HCT116 (cell line): ENCODE data around the gene RNPEP. TPM values are rescaled to one million over a fixed set of nuclear protein-coding genes. Genes with fewer than 3 reads are reported as not detected.
"Not testable (repeated sequence)": the region's sequence is repeated elsewhere in the genome, so short reads cannot be mapped to it uniquely, and the experiment has no call there.

ENCODE experiments used
- ATAC-seq: fragments of 200-7000 bp; cut with Tn5 transposase; 2 replicates; pipeline ENCODE4 v1.9.1; 2020; ENCODE audit warnings: mild to moderate bottlenecking, moderate library complexity
- BruUV-seq: library from RNA; stranded (reverse); fragments of 400-500 nt; replicated peaks from 2 replicates; lab custom pipeline; 2021; lab: Mats Ljungman, UMichigan
- CTCF ChIA-PET: fragments of 300-600 bp; sonication (Branson Sonifier 250); formaldehyde crosslinking; loops from one replicate; lab custom pipeline; 2021; ENCODE audit warnings: antibody characterized with exemption; lab: Charles Lee
- POLR2A ChIA-PET: fragments of 300-600, 350-600 bp; sonication (Branson Sonifier 250); formaldehyde crosslinking; loops from one replicate; lab custom pipeline; 2021; ENCODE audit warnings: antibody characterized with exemption; lab: Charles Lee
- RAD21 ChIA-PET, 2 experiments: fragments of 300-600 bp; sonication (Branson Sonifier 250); formaldehyde crosslinking; loops; one replicate each; lab custom pipeline; 2023; ENCODE audit warnings: low total read pairs in 2 of 2; ENCODE audit not compliant: uncharacterized antibody in 2 of 2, unreplicated experiment in 2 of 2, low non-redundant PET in 1 of 2; lab: Charles Lee
- DNase-seq: peaks from one replicate; pipeline ENCODE4 v3.0.0-alpha.2; 2010; ENCODE audit warnings: low read depth, low spot score
- H2AFZ ChIP-seq: fragments of 200-600 bp; shearing (Covaris generic), sonication (generic); 2 replicates; pipeline ENCODE4 v1.6.1; 2017; ENCODE audit warnings: low read depth, mixed run types, mixed read lengths, antibody characterized with exemption, low read length; ENCODE audit not compliant: poor library complexity, severe bottlenecking
- H3K27ac ChIP-seq: 2 replicates; pipeline ENCODE4 v1.5.1; 2012; ENCODE audit warnings: low read depth, low read length
- H3K27me3 ChIP-seq: fragments of 200-600 bp; sonication (generic); 2 replicates; pipeline ENCODE4 v1.6.1; 2016; ENCODE audit warnings: mixed run types, low read length, mixed read lengths; ENCODE audit not compliant: insufficient read depth
- H3K36me3 ChIP-seq, 2 experiments: fragments of 200-500 bp in 1 of 2; fragments of 200-600 bp in 1 of 2; sonication (Bioruptor generic) in 1 of 2; sonication (generic) in 1 of 2; 2 replicates each; pipeline versions ENCODE4 v1.5.1 to v1.6.1; 2014 to 2016; ENCODE audit warnings: low read length in 2 of 2, inconsistent platforms in 1 of 2, mixed read lengths in 1 of 2, mixed run types in 1 of 2; ENCODE audit not compliant: insufficient read depth in 2 of 2, control insufficient read depth in 1 of 2
- H3K4me1 ChIP-seq, 2 experiments: fragments of 200-600 bp in 1 of 2; sonication (generic) in 1 of 2; 2 replicates each; pipeline versions ENCODE4 v1.5.1 to v1.6.1; 2012 to 2017; ENCODE audit warnings: low read length in 2 of 2, inconsistent platforms in 1 of 2, mild to moderate bottlenecking in 1 of 2, mixed read lengths in 1 of 2, mixed run types in 1 of 2, moderate library complexity in 1 of 2; ENCODE audit not compliant: insufficient read depth in 2 of 2, control insufficient read depth in 1 of 2
- H3K4me2 ChIP-seq: fragments of 200-600 bp; sonication (generic); 2 replicates; pipeline ENCODE4 v1.6.1; 2017; ENCODE audit warnings: mixed run types, low read length, mixed read lengths
- H3K4me3 ChIP-seq, 2 experiments: fragments of 200-600 bp in 1 of 2; sonication (generic) in 1 of 2; replicated peaks in 1 of 2; 2 replicates each; pipeline ENCODE4 v1.5.1; 2011 to 2016; ENCODE audit warnings: low read length in 2 of 2, control low read depth in 1 of 2, low read depth in 1 of 2, mild to moderate bottlenecking in 1 of 2, mixed read lengths in 1 of 2, mixed run types in 1 of 2
- H3K79me2 ChIP-seq: fragments of 200-600 bp; sonication (generic); 2 replicates; pipeline ENCODE4 v1.6.1; 2017; ENCODE audit warnings: mild to moderate bottlenecking, mixed run types, low read length, moderate library complexity, mixed read lengths; ENCODE audit not compliant: insufficient read depth
- H3K9ac ChIP-seq: fragments of 200-600 bp; sonication (generic); 2 replicates; pipeline ENCODE4 v1.6.1; 2016; ENCODE audit warnings: low read length, mixed read lengths
- H3K9me2 ChIP-seq: fragments of 200-600 bp; sonication (generic), shearing (Covaris generic); 2 replicates; pipeline ENCODE4 v1.6.1; 2017; ENCODE audit warnings: mixed run types, mild to moderate bottlenecking, moderate library complexity; ENCODE audit not compliant: insufficient read depth
- H3K9me3 ChIP-seq, 2 experiments: fragments of 200-500 bp in 1 of 2; fragments of 200-600 bp in 1 of 2; sonication (Bioruptor generic) in 1 of 2; sonication (generic) in 1 of 2; 2 replicates each; pipeline ENCODE4 v1.6.1; 2014 to 2017; ENCODE audit warnings: low read length in 2 of 2, mixed read lengths in 2 of 2, inconsistent platforms in 1 of 2, low read depth in 1 of 2, mild to moderate bottlenecking in 1 of 2, mixed run types in 1 of 2, moderate library complexity in 1 of 2; ENCODE audit not compliant: control insufficient read depth in 1 of 2, insufficient read depth in 1 of 2
- H4K20me1 ChIP-seq: fragments of 200-600 bp; sonication (generic), shearing (Covaris generic); 2 replicates; pipeline ENCODE4 v1.6.1; 2017; ENCODE audit warnings: mixed run types, mild to moderate bottlenecking, moderate library complexity; ENCODE audit not compliant: insufficient read depth
- POLR2AphosphoS5 ChIP-seq: IDR thresholded peaks from 2 replicates; pipeline ENCODE4 v1.6.1; 2011; ENCODE audit warnings: mild to moderate bottlenecking, low read depth, low read length, moderate library complexity
- YY1 ChIP-seq: IDR thresholded peaks from 2 replicates; pipeline ENCODE4 v1.6.1; 2011; ENCODE audit warnings: low read length, low read depth, moderate library complexity, mild to moderate bottlenecking; ENCODE audit not compliant: insufficient replicate concordance; ENCODE audit errors: extremely low read depth
- ZFX ChIP-seq: fragments of 450-650 bp; IDR thresholded peaks from 2 replicates; pipeline ENCODE4 v1.6.1; 2017
- ZNF274 ChIP-seq: fragments of 200-500 bp; sonication (Bioruptor generic); IDR thresholded peaks from 2 replicates; pipeline ENCODE4 v1.6.1; 2014; ENCODE audit warnings: mild to moderate bottlenecking, low read depth, low read length, inconsistent platforms
- intact Hi-C: fragments of 100-400 bp; cut with micrococcal nuclease; formaldehyde crosslinking; loops from 2 replicates; pipeline ENCODE4 v1.10.0; 2022
- total RNA-seq: library from RNA; stranded (reverse); gene quantifications from one replicate; pipeline ENCODE4 v1.2.1, GENCODE V29; 2021; ENCODE audit not compliant: unreplicated experiment

RNPEP gene
- total RNA-seq, 1 experiment from 2014 or later = 85.9 TPM

DNA sequence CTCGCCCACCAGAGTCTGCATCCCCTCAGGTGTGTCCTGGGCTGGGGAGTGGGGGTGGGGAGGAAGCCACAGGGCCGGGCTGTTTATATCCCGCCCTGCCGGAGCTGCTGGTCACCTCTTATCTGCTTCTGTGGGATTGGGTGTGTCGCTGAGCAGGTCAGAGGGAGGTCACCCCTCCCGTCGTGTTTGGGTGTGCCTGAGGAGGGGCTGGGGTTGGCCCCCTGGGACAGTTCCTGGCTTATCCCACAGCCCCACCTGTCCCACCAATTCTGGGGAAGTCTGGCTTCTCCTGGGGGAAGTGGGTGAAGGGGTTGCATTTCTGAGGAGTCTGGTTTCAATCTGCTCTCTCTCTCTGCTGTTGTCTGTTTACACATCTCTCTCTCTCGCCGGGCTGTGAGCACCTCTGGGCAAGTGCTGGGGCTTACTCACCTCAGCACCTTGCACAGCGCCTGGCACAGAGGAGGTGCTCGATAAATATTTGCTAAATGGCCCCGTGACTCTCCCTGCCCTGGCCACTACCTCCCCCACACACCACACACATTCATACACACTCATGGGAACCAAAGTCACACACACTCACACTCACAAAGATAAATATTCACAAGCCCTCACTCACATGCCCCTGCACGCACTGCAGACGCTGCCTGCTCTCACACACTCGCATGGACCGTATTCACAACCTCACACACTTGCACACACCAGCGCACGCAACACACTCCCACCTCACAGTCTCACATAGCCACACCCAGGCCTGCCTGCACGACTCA lies 36.2 kb downstream of the RNPEP start:
- Histone ChIP-seq H2AFZ (no peak overlapping the region), H3K4me3 (peak overlapping the region; percentile 23 to 48), H3K9me3 (no peaks in the 10 kb centered on the region), H3K4me1 (peaks cover 92 to 100% of the 10 kb centered on the region in 2 experiments), H3K9me2 (no peaks in the 10 kb centered on the region), H3K79me2 (peaks cover 15% of the 10 kb centered on the region; the same call in 1 of the 2 replicates), H3K9ac (peak overlapping the region; percentile 66), H3K27me3 (no peaks in the 10 kb centered on the region), H3K27ac (peak overlapping the region; percentile 94), H3K36me3 (peaks cover 6 to 12% of the 10 kb centered on the region in 2 experiments; a peak in 3 of 4 replicates), H3K4me2 (peak overlapping the region; percentile 83), H4K20me1 (no peaks in the 10 kb centered on the region)
- no peak for TF ChIP-seq YY1
- TF ChIP-seq ZNF274 = no peak
- TF ChIP-seq ZFX = no peak
- TF ChIP-seq POLR2AphosphoS5 = peak; percentile 23
- DNase-seq (peak; percentile 81), ATAC-seq (peak; percentile 75)
- intact Hi-C loops = loop anchor here (1.0 kb wide), 1 partner anchor 8 kb away; the partner anchor contains the start of gene ELF3
- ChIA-PET RAD21 (interaction anchor here (1.1 to 1.4 kb wide), 3 partner anchors 9 to 100 kb away, joined by 3 to 4 read pairs (median 4); no protein-coding TSS in a partner anchor), CTCF (interaction anchor here (0.7 to 2.3 kb wide), 3 partner anchors 55 to 94 kb away, joined by 3 to 9 read pairs (median 3); no protein-coding TSS in a partner anchor), POLR2A (interaction anchor here (1.3 to 9.1 kb wide), 9 partner anchors 7 to 116 kb away, joined by 5 to 174 read pairs (median 6); partner anchors contain the start of gene ELF3)
- no TSS peak for BruUV-seq

DNA sequence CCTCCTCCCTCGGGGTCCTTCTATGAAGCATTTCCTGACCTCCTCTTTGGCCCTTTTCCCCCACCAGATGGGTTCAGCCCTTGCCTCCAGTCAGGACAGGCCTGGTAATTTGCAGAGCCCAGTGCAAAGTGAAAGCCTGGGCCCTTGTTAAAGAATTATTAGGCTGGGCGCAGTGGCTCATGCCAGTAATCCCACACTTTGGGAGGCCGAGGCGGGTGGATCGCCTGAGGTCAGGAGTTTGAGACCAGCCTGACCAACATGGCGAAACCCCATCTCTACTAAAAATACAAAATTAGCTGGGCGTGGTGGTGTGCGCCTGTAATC lies 36.7 kb downstream of the RNPEP start:
- H4K20me1 ChIP-seq, H3K27me3 ChIP-seq, H3K36me3 ChIP-seq, RAD21 ChIA-PET, H2AFZ ChIP-seq, BruUV-seq, H3K9me2 ChIP-seq, ATAC-seq, intact Hi-C loops, DNase-seq, H3K9me3 ChIP-seq: not testable (repeated sequence)
- Histone ChIP-seq H3K4me1 (peaks cover 95 to 100% of the 10 kb centered on the region in 2 experiments), H3K4me2 (peak overlapping the region; percentile 83), H3K79me2 (peaks cover 11% of the 10 kb centered on the region; the same call in 1 of the 2 replicates), H3K27ac (peak overlapping the region; percentile 94), H3K9ac (peak overlapping the region; percentile 66), H3K4me3 (peak overlapping the region; percentile 23 to 48; a peak in 3 of 4 replicates)
- ChIA-PET CTCF (interaction anchor here (0.7 kb wide), 1 partner anchor 65 kb away, joined by 3 read pairs; no protein-coding TSS in a partner anchor), POLR2A (interaction anchor here (9.1 kb wide), 1 partner anchor 8 kb away, joined by 174 read pairs; the partner anchor contains the start of gene ELF3)
